Measurements from ENCODE around the gene SLC39A5.

GRCh38 chr12:56241424-56242303 lies 11.8 kb downstream of the SLC39A5 start:
- TF ChIP-seq EP300 (IDR thresholded peaks at IDR 0.05; ENCODE audit: low read depth in 2 of 2, low read length in 2 of 2): no peak
- TF ChIP-seq EP300 (CRISPR knock-in tag; IDR thresholded peaks at IDR 0.05; ENCODE audit: borderline replicate concordance): no peak
- TF ChIP-seq ZBTB33 (CRISPR knock-in tag; IDR thresholded peaks at IDR 0.05): no peak
- TF ChIP-seq ZNF124 (CRISPR knock-in tag; IDR thresholded peaks at IDR 0.05): no peak
- TF ChIP-seq POLR2AphosphoS2 (IDR thresholded peaks at IDR 0.05; ENCODE audit: low read depth, low read length): no peak
- TF ChIP-seq RBFOX2 (IDR thresholded peaks at IDR 0.05; ENCODE audit: low read depth, low read length): no peak
- TF ChIP-seq EZH2 (conservative IDR thresholded peaks at IDR 0.05; ENCODE audit: low read depth, low read length): no peak
- no peak for TF ChIP-seq HNF1B (CRISPR knock-in tag; IDR thresholded peaks at IDR 0.05)
- TF ChIP-seq GLMP (CRISPR knock-in tag; IDR thresholded peaks at IDR 0.05; ENCODE audit: borderline replicate concordance): no peak
- TF ChIP-seq ZFP82 (CRISPR knock-in tag; IDR thresholded peaks at IDR 0.05; ENCODE audit: borderline replicate concordance): no peak

All from HepG2 (cell line).